ENCODE data around the gene GEMIN2. TPM values are rescaled to one million over a fixed set of nuclear protein-coding genes. Genes with fewer than 3 reads are reported as not detected.

The GEMIN2 gene
- total RNA-seq, 4 donors from 2014 or later, result 9.9 to 19.5 (median 13.0) TPM

DNA sequence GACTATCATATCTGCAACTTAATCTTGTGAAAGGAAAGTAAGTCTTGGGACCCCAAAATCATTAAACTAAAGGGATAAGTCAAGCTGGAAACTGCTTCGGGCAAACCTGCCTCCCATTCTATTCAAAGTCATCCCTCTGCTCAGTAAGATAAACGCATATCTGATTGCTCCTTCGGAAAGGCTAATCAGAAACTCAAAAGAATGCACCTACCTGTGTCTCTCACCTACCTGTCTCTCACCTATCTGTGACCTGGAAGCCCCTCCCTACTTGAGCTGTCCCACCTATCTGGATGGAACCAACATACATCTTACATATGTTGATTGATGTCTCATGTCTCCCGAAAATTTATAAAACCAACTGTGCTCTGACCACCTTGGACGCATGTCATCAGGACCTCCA, 31.0 kb upstream of the GEMIN2 start:
- no peak overlapping the region for H3K27ac ChIP-seq
- DNase-seq (ENCODE audit: low spot score in 2 of 2), result no peak
- H3K36me3 ChIP-seq, result peaks cover 68% of the 10 kb centered on the region
- no peaks in the 10 kb centered on the region for H3K27me3 ChIP-seq
- no peaks in the 10 kb centered on the region for H3K9me3 ChIP-seq
- TF ChIP-seq POLR2A (IDR thresholded peaks at IDR 0.05) (no peak), EP300 (IDR thresholded peaks at IDR 0.05) (no peak), CTCF (IDR thresholded peaks at IDR 0.05) (no peak), POLR2AphosphoS5 (IDR thresholded peaks at IDR 0.05) (no peak)
- no peak overlapping the region for H3K4me3 ChIP-seq
- 83% methylated on average over 5 of the region's 5 CpGs for whole genome bisulfite sequencing
- no peaks in the 10 kb centered on the region for H3K4me1 ChIP-seq

DNA sequence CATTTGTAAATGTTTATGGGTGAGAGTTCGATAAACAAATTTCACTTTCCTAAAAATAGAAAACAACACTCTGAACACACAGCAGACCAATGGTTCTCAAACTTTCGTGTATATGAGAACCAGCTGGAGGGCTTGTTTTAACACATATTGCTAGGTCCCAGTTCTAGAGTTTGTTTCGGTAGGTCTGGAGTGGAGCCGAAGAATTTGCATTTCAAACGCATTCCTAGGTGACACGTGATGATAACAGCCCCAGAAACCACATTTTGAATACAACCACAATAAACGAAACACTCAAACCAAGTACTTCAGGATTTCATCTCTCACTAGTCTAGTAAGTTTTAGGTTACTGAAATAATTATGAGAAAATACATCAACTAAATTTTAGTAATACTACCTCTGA, 28.2 kb upstream of the GEMIN2 start:
- Histone ChIP-seq H3K36me3 (peaks cover 78% of the 10 kb centered on the region), H3K9me3 (no peaks in the 10 kb centered on the region), H3K4me3 (no peak overlapping the region), H3K27me3 (no peaks in the 10 kb centered on the region), H3K27ac (no peak overlapping the region), H3K4me1 (no peaks in the 10 kb centered on the region)
- TF ChIP-seq EP300 (IDR thresholded peaks at IDR 0.05), result no peak
- no peak for TF ChIP-seq CTCF (IDR thresholded peaks at IDR 0.05)
- WGBS, result 72% methylated on average over 7 of the region's 7 CpGs
- no peak for DNase-seq (ENCODE audit: low spot score in 2 of 2)

DNA sequence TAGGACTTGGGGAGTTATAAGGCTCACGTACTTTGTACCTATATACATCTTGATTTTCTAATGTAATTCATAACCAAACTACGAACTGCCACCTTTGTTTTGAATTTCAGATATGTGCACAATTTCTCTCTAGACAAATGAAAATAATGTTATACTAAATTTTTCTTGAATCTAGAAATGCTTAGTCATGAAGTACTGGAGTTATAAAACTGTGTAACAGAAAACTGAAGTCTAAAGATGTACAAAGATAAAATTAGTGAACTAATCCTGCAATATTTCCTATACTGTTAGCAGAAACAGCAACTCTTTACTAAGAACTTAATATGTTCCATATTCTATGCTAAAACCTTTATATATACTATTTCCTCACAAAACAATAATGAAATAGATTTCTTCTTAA, 26.6 kb upstream of the GEMIN2 start:
- peaks cover 83% of the 10 kb centered on the region for H3K36me3 ChIP-seq
- H3K9me3 ChIP-seq, result no peaks in the 10 kb centered on the region

GRCh38 chr14:39090548-39091111, 23.5 kb upstream of the GEMIN2 start:
- TF ChIP-seq CTCF (IDR thresholded peaks at IDR 0.05) (no peak), EP300 (IDR thresholded peaks at IDR 0.05) (no peak), POLR2A (IDR thresholded peaks at IDR 0.05) (no peak), POLR2AphosphoS5 (IDR thresholded peaks at IDR 0.05) (no peak)
- Histone ChIP-seq H3K9me3 (no peaks in the 10 kb centered on the region), H3K27me3 (no peaks in the 10 kb centered on the region), H3K4me3 (no peak overlapping the region), H3K36me3 (peaks cover 73% of the 10 kb centered on the region), H3K4me1 (no peaks in the 10 kb centered on the region), H3K27ac (no peak overlapping the region)
- DNase-seq (ENCODE audit: low spot score in 2 of 2), result no peak
- 93% methylated on average over 4 of the region's 4 CpGs for WGBS

More for the DNA sequence above, 26.6 kb upstream of the GEMIN2 start:
- H3K27ac ChIP-seq, result no peak overlapping the region
- no peak for DNase-seq (ENCODE audit: low spot score in 2 of 2)
- no peaks in the 10 kb centered on the region for H3K4me1 ChIP-seq
- WGBS, result 95% methylated on average over 2 of the region's 2 CpGs
- no peaks in the 10 kb centered on the region for H3K27me3 ChIP-seq
- no peak overlapping the region for H3K4me3 ChIP-seq
- TF ChIP-seq EP300 (IDR thresholded peaks at IDR 0.05) (no peak), POLR2A (IDR thresholded peaks at IDR 0.05) (no peak), POLR2AphosphoS5 (IDR thresholded peaks at IDR 0.05) (no peak), CTCF (IDR thresholded peaks at IDR 0.05) (no peak)

GRCh38 chr14:39091716-39092115, 22.4 kb upstream of the GEMIN2 start:
- 93% methylated on average over 1 of the region's 1 CpG for WGBS
- H3K4me3 ChIP-seq, result no peak overlapping the region
- TF ChIP-seq CTCF (IDR thresholded peaks at IDR 0.05), result no peak
- TF ChIP-seq POLR2AphosphoS5 (IDR thresholded peaks at IDR 0.05), result no peak
- TF ChIP-seq POLR2A (IDR thresholded peaks at IDR 0.05), result no peak
- no peak for TF ChIP-seq EP300 (IDR thresholded peaks at IDR 0.05)
- H3K27ac ChIP-seq, result no peak overlapping the region
- DNase-seq (ENCODE audit: low spot score in 2 of 2), result no peak
- no peaks in the 10 kb centered on the region for H3K27me3 ChIP-seq
- H3K4me1 ChIP-seq, result no peaks in the 10 kb centered on the region
- H3K36me3 ChIP-seq, result peaks cover 64% of the 10 kb centered on the region
- H3K9me3 ChIP-seq, result no peaks in the 10 kb centered on the region

Data from suprapubic skin (tissue), 4 donors.